ENCODE results near the gene SDR42E1. TPM values are rescaled to one million over a fixed set of nuclear protein-coding genes. Genes with fewer than 3 reads are reported as not detected.

Gene SDR42E1
- total and polyA plus RNA-seq, 10 of the 15 experiments (the other 5 are each of a cell fraction or from before 2014, with no cell fraction given), result 1.4 to 5.5 (median 2.3) TPM

DNA sequence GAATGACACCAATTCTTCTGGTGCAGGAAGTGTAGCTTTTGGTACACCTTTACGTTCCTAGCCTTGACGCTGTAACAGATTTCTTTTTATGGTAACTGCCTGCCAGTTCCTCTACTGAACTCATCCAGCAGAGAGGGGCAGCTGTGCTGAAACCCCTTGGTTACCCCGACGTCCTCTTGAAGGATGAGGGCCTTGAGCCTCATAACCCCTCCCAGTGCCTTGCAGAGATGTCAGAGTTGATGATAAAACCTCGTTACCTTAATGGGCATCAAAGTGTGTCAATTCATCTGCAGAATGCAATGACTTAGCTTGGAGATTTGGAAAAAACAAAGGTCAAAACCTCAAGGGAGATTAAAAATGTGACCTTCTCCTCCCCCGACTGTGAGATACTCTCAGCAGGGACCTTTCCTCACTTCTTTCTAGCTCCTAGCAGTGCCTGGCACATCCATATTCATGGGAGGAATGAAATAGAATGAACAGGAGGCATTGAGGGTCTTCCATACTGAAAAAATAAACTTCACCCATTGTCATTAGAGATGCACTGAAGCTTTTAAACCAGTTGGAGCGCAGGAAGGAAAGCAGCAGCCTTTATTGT, 69.2 kb downstream of the SDR42E1 start:
- Histone ChIP-seq H3K9ac (ENCODE audit: control insufficient read depth, insufficient read depth, low read length) (no peak overlapping the region), H3K36me3 (ENCODE audit: control insufficient read depth in 2 of 2, insufficient read depth in 2 of 2, low read length in 1 of 2) (peaks cover 42 to 71% of the 10 kb centered on the region in 2 experiments), H4K20me1 (ENCODE audit: control insufficient read depth, insufficient read depth) (no peaks in the 10 kb centered on the region; the same call in 1 of the 2 replicates), H3K27ac (ENCODE audit: control insufficient read depth, insufficient read depth) (no peak overlapping the region), H3K79me2 (ENCODE audit: control insufficient read depth, insufficient read depth, low read length) (no peaks in the 10 kb centered on the region), H3K4me1 (ENCODE audit: control insufficient read depth, insufficient read depth, low read length) (no peaks in the 10 kb centered on the region), H3K9me3 (replicated peaks; ENCODE audit: control insufficient read depth, insufficient read depth, low read length) (no peaks in the 10 kb centered on the region; the same call in 2 of the 3 replicates), H3K4me2 (ENCODE audit: control insufficient read depth, insufficient read depth) (no peak overlapping the region), H3K27me3 (replicated peaks in 1 of 2; ENCODE audit: control insufficient read depth in 2 of 2, insufficient read depth in 2 of 2, low read length in 1 of 2) (no peaks in the 10 kb centered on the region), H2AFZ (ENCODE audit: control insufficient read depth, low read depth, low read length) (no peak overlapping the region), H3K4me3 (no peak overlapping the region)
- RAD21 ChIA-PET (ENCODE audit: unreplicated experiment), result no interaction called here
- DNase-seq (ENCODE audit: low read depth, low spot score) (no peak), ATAC-seq (no peak), FAIRE-seq (no peak)
- TF ChIP-seq NFXL1 (IDR thresholded peaks at IDR 0.05; ENCODE audit: borderline replicate concordance) (no peak), PAX5 (IDR thresholded peaks at IDR 0.05; ENCODE audit: borderline replicate concordance, low read depth, low read length) (no peak)
- TF ChIP-seq, protein P1, sequence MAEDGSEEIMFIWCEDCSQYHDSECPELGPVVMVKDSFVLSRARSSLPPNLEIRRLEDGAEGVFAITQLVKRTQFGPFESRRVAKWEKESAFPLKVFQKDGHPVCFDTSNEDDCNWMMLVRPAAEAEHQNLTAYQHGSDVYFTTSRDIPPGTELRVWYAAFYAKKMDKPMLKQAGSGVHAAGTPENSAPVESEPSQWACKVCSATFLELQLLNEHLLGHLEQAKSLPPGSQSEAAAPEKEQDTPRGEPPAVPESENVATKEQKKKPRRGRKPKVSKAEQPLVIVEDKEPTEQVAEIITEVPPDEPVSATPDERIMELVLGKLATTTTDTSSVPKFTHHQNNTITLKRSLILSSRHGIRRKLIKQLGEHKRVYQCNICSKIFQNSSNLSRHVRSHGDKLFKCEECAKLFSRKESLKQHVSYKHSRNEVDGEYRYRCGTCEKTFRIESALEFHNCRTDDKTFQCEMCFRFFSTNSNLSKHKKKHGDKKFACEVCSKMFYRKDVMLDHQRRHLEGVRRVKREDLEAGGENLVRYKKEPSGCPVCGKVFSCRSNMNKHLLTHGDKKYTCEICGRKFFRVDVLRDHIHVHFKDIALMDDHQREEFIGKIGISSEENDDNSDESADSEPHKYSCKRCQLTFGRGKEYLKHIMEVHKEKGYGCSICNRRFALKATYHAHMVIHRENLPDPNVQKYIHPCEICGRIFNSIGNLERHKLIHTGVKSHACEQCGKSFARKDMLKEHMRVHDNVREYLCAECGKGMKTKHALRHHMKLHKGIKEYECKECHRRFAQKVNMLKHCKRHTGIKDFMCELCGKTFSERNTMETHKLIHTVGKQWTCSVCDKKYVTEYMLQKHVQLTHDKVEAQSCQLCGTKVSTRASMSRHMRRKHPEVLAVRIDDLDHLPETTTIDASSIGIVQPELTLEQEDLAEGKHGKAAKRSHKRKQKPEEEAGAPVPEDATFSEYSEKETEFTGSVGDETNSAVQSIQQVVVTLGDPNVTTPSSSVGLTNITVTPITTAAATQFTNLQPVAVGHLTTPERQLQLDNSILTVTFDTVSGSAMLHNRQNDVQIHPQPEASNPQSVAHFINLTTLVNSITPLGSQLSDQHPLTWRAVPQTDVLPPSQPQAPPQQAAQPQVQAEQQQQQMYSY (CRISPR knock-in tag; IDR thresholded peaks at IDR 0.05), result no peak
- SMC1A ChIA-PET (ENCODE audit: uncharacterized antibody, unreplicated experiment), result interaction anchor here (0.6 to 0.7 kb wide), 2 partner anchors 36 to 41 kb away, joined by 3 read pairs; no protein-coding TSS in a partner anchor
- CTCF ChIA-PET, result no interaction called here
- in situ Hi-C loops (cut with MboI) (no loop called here), intact Hi-C loops (cut with micrococcal nuclease; ENCODE audit: unreplicated experiment) (no loop called here)
- no TSS peak for BruUV-seq (replicated peaks)
- WGBS (ENCODE audit: insufficient coverage, insufficient replicate concordance, low lambda C conversion rate, missing lambda C conversion rate), result 90% methylated on average over 7 of the region's 7 CpGs
- POLR2A ChIA-PET, result no interaction called here
